ENCODE measurements around the gene TMEM106B. TPM values are rescaled to one million over a fixed set of nuclear protein-coding genes. Genes with fewer than 3 reads are reported as not detected.
A peak's percentile ranks its signal among the peaks of the same experiment; 100 is the strongest.

Gene TMEM106B
- total and polyA plus RNA-seq, 2 donors (not counting 3 experiments of a cell fraction or from before 2014, with no cell fraction given) = 13.7 to 23.1 TPM

DNA sequence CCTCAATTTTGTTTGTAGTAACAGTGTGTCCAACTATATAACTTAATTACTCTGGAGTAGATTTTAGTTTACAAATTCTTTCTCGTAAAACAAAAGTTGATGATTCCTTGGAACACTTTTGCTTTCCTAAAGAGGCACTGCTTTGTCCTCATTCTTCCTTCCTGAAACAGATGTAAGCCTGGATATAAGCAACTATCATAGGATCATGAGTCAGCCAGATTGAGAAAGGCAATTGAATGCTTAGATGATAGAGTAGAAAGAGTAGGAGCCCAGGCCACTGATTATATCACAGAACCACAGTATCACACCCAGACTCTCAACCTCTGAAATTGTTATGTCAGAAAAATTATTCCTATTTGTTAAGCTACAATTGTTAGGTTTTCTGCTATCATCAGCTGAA is 69.9 kb downstream of the TMEM106B start:
- TF ChIP-seq, protein P1, sequence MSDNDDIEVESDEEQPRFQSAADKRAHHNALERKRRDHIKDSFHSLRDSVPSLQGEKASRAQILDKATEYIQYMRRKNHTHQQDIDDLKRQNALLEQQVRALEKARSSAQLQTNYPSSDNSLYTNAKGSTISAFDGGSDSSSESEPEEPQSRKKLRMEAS (IDR thresholded peaks at IDR 0.05; ENCODE audit: insufficient read depth, insufficient read length) = no peak
- TF ChIP-seq, protein P2, sequence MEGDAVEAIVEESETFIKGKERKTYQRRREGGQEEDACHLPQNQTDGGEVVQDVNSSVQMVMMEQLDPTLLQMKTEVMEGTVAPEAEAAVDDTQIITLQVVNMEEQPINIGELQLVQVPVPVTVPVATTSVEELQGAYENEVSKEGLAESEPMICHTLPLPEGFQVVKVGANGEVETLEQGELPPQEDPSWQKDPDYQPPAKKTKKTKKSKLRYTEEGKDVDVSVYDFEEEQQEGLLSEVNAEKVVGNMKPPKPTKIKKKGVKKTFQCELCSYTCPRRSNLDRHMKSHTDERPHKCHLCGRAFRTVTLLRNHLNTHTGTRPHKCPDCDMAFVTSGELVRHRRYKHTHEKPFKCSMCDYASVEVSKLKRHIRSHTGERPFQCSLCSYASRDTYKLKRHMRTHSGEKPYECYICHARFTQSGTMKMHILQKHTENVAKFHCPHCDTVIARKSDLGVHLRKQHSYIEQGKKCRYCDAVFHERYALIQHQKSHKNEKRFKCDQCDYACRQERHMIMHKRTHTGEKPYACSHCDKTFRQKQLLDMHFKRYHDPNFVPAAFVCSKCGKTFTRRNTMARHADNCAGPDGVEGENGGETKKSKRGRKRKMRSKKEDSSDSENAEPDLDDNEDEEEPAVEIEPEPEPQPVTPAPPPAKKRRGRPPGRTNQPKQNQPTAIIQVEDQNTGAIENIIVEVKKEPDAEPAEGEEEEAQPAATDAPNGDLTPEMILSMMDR (IDR thresholded peaks at IDR 0.05; ENCODE audit: extremely low read depth in 1 of 2, insufficient read depth in 1 of 2, low read depth in 1 of 2, low read length in 2 of 2) = no peak
- no peak for TF ChIP-seq GATA2 (IDR thresholded peaks at IDR 0.05; ENCODE audit: insufficient read depth, insufficient read length, low read depth, low read length)
- no peak for TF ChIP-seq JUN (IDR thresholded peaks at IDR 0.05; ENCODE audit: borderline replicate concordance, insufficient read depth, insufficient read length, low read depth)
- TF ChIP-seq POLR2A (IDR thresholded peaks at IDR 0.05; ENCODE audit: low read depth, low read length) = no peak
- no peak for TF ChIP-seq FOS (IDR thresholded peaks at IDR 0.05; ENCODE audit: borderline replicate concordance, insufficient read depth, low read length)
- no peak for TF ChIP-seq POLR2AphosphoS5 (IDR thresholded peaks at IDR 0.05; ENCODE audit: insufficient read depth, low read depth, low read length)
- TF ChIP-seq EZH2 (IDR thresholded peaks at IDR 0.05; ENCODE audit: borderline replicate concordance, low read depth, low read length, severe bottlenecking) = no peak
- no peak for TF ChIP-seq MYC (IDR thresholded peaks at IDR 0.05; ENCODE audit: low read depth, low read length)
- DNase-seq (ENCODE audit: low read depth, low spot score) (peak; percentile 15), FAIRE-seq (no peak)
- Histone ChIP-seq H2AFZ (ENCODE audit: low read depth, low read length) (no peak overlapping the region), H3K9me3 (replicated peaks; ENCODE audit: control insufficient read depth, insufficient read depth, low read length) (no peaks in the 10 kb centered on the region), H3K4me3 (replicated peaks in 1 of 3; ENCODE audit: insufficient read depth in 1 of 3, low read depth in 1 of 3, low read length in 3 of 3) (no peak overlapping the region), H3K4me2 (ENCODE audit: insufficient read depth, low read length) (no peak overlapping the region), H3K79me2 (ENCODE audit: control insufficient read depth, insufficient read depth, low read length) (no peaks in the 10 kb centered on the region), H3K9me1 (replicated peaks; ENCODE audit: control insufficient read depth, extremely low read depth, insufficient read depth, low read length) (no peaks in the 10 kb centered on the region), H4K20me1 (replicated peaks; ENCODE audit: control insufficient read depth, extremely low read depth, insufficient read depth, low read length) (no peaks in the 10 kb centered on the region), H3K4me1 (ENCODE audit: control insufficient read depth, extremely low read depth, insufficient read depth, low read length) (no peaks in the 10 kb centered on the region), H3K27me3 (ENCODE audit: control insufficient read depth in 2 of 2, insufficient read depth in 2 of 2, low read length in 2 of 2) (peaks cover 0 to 2% of the 10 kb centered on the region in 2 experiments), H3K36me3 (ENCODE audit: control insufficient read depth in 2 of 2, extremely low read depth in 1 of 2, insufficient read depth in 2 of 2, low read length in 2 of 2) (no peaks in the 10 kb centered on the region), H3K9ac (replicated peaks; ENCODE audit: extremely low read depth, insufficient read depth, low read length) (no peak overlapping the region), H3K27ac (ENCODE audit: insufficient read depth, low read depth, low read length) (no peak overlapping the region)
- dilution Hi-C loops (cut with MboI; ENCODE audit: extremely low pct_ligation_motif_present, low sequenced_read_pairs) = no loop called here
- CTCF ChIA-PET = no interaction called here
- intact Hi-C loops (cut with micrococcal nuclease) = no loop called here
- POLR2A ChIA-PET = no interaction called here
- BruUV-seq (replicated peaks) = no TSS peak

Data from endothelial cell of umbilical vein (primary cell).